GM18909 (cell line): ENCODE measurements around the gene KLHL29.
"Not testable (repeated sequence)": the region's sequence is repeated elsewhere in the genome, so short reads cannot be mapped to it uniquely, and the experiment has no call there.

Experiments
- ATAC-seq: cut with Tn5 transposase; IDR thresholded peaks from one replicate; pipeline ENCODE4 v1.9.1; 2021; ENCODE audit warnings: mild to moderate bottlenecking; ENCODE audit not compliant: unreplicated experiment, poor library complexity

KLHL29 gene

DNA sequence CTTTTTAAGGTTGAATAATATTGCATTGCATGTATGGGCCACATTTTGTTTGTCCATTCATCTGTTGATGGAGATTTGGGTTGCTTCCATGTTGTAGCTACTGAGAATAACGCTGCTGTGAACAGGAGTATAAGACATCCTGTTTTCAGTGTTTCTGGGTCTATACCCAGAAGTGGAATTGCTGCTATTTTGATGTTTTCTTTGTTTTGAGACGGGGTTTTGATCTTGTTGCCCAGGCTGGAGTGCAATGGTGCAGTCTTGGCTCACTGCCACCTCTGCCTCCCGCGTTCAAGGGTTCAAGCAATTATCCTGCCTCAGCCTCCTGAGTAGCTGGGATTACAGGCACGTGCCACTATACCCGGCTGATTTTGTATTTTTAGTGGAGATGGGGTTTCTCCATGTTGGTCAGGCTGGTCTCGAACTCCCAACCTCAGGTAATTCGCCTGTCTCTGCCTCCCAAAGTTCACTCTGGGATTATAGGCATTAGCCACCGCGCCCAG is 6.3 kb downstream of the KLHL29 start:
- not testable (repeated sequence) for ATAC-seq

DNA sequence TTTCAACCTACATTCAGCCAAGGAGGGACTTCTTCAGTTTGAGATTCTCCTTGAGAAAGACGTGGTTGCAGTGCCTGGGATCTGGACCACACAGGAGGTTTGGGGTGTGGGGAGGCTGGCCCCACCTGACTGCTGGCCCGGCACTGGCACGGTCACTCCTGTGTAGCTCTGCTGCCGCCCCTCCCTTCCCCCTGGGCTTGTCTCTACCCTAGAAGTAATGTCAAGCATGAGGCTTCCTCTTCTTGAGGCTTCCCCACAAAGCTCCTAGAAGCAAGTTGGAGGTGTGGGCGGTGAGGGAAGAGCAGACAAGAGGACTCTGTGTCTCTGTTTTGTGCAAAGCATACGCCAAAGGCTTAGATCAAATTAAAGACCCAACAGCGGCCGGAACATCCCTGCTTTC is 8.7 kb downstream of the KLHL29 start:
- ATAC-seq = no peak

GRCh38 chr2:23394700-23395099 is 9.7 kb downstream of the KLHL29 start:
- no peak for ATAC-seq

- ATAC-seq = no peak
These were observed 12.5 kb downstream of the KLHL29 start for GRCh38 chr2:23397478-23397877.

DNA sequence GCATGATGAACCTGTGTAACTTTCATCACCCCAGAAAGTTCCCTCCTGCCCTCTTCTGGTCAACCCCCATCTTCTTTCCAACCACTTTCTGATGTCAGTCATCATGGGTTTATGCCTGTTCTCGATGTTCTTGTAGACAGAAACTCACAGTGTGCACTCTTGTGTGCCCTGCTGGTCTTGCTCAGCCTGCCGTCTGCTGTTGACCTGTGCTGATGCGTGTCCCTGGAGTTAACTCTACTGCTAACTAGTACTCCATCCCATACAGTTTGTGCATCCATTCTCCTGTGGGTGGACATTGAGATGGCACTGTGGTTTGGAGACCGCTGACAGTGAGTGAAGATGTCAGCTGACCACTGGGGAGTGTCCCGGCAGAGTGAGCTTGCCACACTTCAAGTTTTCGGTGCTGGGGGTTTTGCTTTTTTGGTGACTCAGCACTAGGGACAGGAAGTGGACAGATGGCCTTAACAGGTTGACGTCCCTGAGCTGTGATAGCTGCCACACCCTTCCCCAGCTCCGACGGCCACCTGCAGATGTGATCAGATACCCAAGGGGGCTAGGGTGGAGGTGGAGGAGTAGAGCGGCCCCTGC is 14.8 kb downstream of the KLHL29 start:
- ATAC-seq = peak; percentile 69

DNA sequence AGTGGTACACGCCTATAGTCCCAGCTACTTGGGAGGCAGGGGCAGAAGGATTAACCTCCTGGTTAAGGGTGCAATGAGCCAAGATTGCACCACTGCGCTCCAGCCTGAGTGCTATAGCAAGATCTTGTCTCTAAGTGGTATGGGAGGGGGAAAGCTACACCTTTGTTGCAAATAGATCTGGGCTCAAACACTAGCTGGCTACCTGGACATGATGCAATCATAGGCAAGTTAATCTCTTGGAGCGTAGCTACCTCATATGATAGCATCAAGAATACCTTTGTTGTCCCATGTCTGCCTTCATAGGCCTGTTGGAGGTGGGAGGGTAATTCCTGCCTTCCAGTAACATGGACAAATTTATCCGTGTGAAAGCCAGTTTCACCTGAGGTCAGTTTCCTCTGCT is 15.7 kb downstream of the KLHL29 start:
- ATAC-seq = no peak

DNA sequence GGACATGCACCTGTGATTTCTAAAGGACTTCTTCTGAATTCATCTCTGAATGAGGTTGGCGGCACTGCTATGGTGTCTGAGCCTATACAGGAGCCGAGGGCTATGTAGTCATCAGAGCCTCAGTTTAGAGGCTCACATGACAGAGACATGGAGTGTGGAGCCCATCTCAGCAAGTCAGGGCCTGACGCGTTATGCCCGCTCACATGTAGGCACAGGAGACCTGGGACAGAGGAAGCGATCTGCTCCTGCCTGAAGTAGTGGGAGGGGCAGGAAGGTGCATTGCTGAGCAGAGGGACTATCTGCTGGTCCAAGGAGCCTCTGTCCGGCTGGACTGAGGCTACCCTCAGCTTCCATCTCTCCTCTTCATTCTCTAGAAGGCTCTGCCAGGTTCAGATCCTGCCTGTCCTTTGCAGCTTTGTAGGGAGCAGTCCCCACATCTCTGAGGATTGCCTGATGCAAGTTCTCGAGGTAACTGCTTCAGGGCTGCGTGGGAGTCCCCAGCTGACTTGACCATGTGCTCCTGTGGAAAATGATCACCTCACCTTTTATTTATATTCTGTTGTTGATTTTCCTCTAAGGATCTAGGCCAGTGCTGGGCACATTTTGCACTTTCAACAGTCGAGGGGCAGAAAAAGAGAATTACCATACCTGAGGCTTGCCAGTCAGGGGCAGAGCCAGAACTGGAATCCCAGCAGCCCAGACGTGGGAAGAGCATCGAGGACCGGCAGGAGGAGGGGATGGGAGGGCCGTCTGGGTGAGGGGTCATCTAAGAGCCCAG is 16.6 kb downstream of the KLHL29 start:
- no peak for ATAC-seq

- no peak for ATAC-seq
These were observed 17.3 kb downstream of the KLHL29 start for GRCh38 chr2:23402205-23402740.

- peak; percentile 68 for ATAC-seq
These were observed 19.4 kb downstream of the KLHL29 start for GRCh38 chr2:23404426-23404825.

DNA sequence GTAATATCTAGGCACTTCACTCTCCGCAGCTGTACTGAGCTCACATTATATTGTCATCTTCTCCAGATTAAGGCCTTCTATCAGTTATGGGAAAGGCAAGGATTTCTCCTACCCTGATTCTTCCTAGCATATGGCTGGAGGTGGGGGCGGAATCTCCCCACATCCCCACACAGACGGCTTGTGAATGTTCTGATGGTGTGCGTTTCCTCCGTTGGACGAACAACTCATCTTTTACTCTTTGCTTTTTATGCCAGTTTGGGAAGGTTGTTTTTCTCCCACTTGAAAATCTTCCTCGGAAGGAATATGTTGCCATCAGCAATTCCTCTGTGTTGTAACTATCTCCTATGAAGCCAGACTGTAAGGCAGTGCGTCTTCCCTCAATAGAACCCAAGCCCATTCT is 24.3 kb downstream of the KLHL29 start:
- no peak for ATAC-seq

DNA sequence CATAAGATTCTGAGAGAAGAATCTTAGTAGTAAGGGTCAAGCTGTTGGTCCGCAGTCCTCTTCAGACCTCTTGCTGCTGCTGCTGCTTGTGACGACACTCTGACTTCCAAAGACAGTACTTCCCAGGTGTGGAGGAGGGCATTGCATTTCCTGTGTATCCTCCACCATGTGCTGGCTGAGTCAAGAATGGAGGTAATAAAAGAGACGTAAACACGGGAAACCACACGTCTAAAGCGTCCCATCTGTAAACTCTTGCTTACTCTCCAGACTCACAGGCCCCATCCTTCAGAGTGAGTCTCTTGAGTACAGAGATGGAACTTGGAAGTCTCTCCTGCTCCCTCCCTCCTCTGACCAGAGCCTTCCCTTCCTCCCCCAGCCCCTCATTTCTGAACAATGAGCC is 25.6 kb downstream of the KLHL29 start:
- no peak for ATAC-seq

DNA sequence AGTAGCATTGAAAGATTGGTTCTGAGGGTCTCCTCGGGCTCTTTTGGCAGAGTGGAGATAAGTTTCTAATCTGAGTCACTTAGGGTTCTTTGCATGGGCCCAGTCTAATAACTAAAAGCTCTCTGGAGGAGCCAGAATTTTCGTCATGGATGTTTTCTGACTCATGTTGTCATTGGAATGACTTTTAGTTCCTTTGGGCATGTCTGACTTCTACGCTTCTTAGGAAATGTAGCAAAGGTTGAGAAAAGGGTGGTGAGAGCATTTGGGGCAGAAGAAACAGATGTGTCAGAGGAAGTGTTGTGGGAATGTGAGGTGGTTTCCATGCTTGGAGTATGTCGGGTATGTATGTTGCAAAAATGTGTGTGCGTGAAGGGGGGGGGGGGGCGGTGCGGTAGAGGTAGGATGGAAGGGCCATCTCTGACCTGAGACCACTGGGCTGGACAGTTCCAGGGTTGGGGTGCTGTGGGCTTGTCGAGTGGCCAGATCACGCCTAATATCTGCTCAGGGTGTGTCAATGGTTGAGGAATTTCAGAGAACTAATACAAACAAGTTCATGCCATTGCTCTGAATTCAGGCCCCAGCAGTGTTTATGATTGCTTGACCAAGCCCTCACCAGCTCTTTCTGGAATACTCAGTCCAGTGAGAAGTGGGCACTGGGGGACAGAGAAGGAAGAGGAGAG is 26.9 kb downstream of the KLHL29 start:
- no peak for ATAC-seq

- no peak for ATAC-seq
These were observed 27.7 kb downstream of the KLHL29 start for GRCh38 chr2:23412556-23413155.

GRCh38 chr2:23413641-23414040 is 28.7 kb downstream of the KLHL29 start:
- ATAC-seq = no peak

DNA sequence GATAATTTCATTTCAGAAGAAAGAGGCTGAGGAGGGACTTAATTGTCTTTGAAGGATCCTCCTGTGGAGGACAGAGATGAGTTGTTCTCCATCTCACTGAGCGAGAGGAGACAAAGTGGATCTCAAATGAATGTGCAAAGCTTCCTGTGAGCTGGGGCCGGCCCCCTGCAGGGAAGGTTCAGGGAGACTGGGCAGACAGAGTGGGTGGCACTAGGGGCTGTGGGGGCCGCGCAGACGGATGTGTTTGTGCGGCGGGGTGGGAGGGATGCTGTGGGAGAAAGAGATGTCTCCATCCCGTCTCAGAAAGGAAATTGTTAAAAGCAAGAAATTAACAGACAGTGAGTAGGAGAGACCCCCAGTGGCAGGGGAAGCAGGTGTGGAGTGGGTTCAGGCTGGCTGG is 29.1 kb downstream of the KLHL29 start:
- ATAC-seq = no peak

DNA sequence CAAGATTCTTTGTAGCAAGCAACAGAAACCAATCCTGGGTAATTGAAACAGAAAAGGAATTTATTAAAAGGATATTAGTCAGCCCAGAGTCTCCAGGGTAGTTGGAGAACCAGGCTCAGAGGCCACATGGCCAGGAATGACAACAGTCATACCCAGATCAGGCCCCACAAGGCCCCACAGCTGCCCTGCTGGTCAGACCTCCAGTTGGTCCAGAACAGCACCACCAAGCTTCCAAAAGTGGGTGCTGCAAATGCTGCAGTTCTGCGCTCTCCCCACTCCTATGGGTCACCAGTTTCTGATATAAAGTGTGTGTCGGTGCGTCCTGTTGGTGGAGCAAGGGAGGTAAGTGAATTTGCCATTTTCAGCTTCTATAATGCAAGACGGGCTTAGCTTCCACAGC is 29.9 kb downstream of the KLHL29 start:
- ATAC-seq = no peak

- ATAC-seq = no peak
These were observed 32.3 kb downstream of the KLHL29 start for GRCh38 chr2:23417310-23417709.

GRCh38 chr2:23418056-23418455 is 33.1 kb downstream of the KLHL29 start:
- no peak for ATAC-seq

DNA sequence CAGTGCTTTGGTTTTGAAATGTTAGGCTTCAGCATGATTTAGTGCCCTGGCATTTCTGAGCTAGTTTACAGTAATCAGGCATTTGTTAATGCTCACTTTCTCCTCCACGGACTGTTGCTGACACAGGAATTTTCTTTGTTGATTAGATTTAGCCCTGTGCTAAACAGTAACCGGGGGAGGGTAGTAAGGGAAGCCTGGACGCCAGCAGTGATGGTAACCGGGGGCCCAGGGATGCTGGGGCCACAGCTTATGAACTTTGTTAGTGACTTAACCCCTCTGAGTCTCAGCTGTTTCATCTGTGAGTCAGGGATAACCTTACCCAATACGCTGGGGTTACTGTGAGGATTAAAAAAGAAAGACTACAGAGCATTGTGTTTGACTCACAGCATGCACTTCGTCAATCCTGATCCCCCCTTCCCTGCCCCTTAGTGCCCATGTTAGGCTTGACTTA is 33.5 kb downstream of the KLHL29 start:
- ATAC-seq = no peak

- no peak for ATAC-seq
These were observed 34.5 kb downstream of the KLHL29 start for GRCh38 chr2:23419171-23420090.
